Prostate gland (tissue), 2 donors: ENCODE measurements around the gene RGS7. TPM values are rescaled to one million over a fixed set of nuclear protein-coding genes. Genes with fewer than 3 reads are reported as not detected.

Source experiments
- DNase-seq: peaks from one replicate; pipeline ENCODE4 v3.0.0-alpha.2; 2019; ENCODE audit warnings: low spot score
- H3K27ac ChIP-seq, 2 donors: fragments of 200-600 bp; sonication (generic); 2 replicates each; pipeline ENCODE4 v1.5.1; 2017 to 2019
- H3K27me3 ChIP-seq: fragments of 200-600 bp; sonication (generic); replicated peaks from 2 replicates; pipeline ENCODE4 v1.5.1; 2019; ENCODE audit not compliant: insufficient read depth
- H3K36me3 ChIP-seq, 2 donors: fragments of 200-600 bp; sonication (generic); 1 replicate in 1 of 2; 2 replicates in 1 of 2; pipeline versions ENCODE4 v1.5.1 to v1.8.1; 2017 to 2019
- H3K4me1 ChIP-seq: fragments of 200-600 bp; sonication (generic); replicated peaks from 2 replicates; pipeline ENCODE4 v1.5.1; 2019
- H3K4me3 ChIP-seq, 2 donors: fragments of 200-600 bp; sonication (generic); 2 replicates each; pipeline ENCODE4 v1.5.1; 2017 to 2019
- H3K9me3 ChIP-seq: fragments of 200-600 bp; sonication (generic); 2 replicates; pipeline ENCODE4 v1.5.1; 2017
- POLR2A ChIP-seq: fragments of 450-650 bp; IDR thresholded peaks from one replicate; pipeline ENCODE4 v1.6.1; 2016; ENCODE audit warnings: antibody characterized with exemption, mild to moderate bottlenecking
- POLR2AphosphoS5 ChIP-seq: sonication (generic); formaldehyde crosslinking; IDR thresholded peaks from one replicate; pipeline ENCODE4 v1.6.1; 2017; ENCODE audit warnings: antibody characterized with exemption
- WGBS: methylation state at CpG from one replicate; pipeline ENCODE4 v1.1.5; 2018; 5-methylcytosine and 5-hydroxymethylcytosine counted together
- intact Hi-C: fragments of 100-400 bp; cut with DNase I; formaldehyde crosslinking; loops from one replicate; pipeline ENCODE4 v1.14.2; 2022
- total RNA-seq, 2 donors: library from RNA; depleted of rRNA; stranded (reverse); fragments of >200 nt; gene quantifications; one replicate each; pipeline ENCODE4 v1.1.0, GENCODE V29; 2016
- TF ChIP-seq, protein P1 (sequence below), 4 experiments: fragments of 200-600 bp in 2 of 4; fragments of 450-650 bp in 2 of 4; sonication (generic) in 2 of 4; IDR thresholded peaks; 1 replicate in 3 of 4; 2 replicates in 1 of 4; pipeline ENCODE4 v1.5.1; 2016 to 2019; ENCODE audit warnings: antibody characterized with exemption in 4 of 4, mild to moderate bottlenecking in 2 of 4, moderate library complexity in 2 of 4

Gene RGS7
- total RNA-seq, 2 donors from 2014 or later, result 0.32 to 1.3 TPM

- no peaks in the 10 kb centered on the region for H3K36me3 ChIP-seq
- H3K4me3 ChIP-seq, result no peak overlapping the region
- H3K9me3 ChIP-seq, result no peaks in the 10 kb centered on the region
- no peak overlapping the region for H3K27ac ChIP-seq
- no peak for DNase-seq
- no peaks in the 10 kb centered on the region for H3K27me3 ChIP-seq
- WGBS, result 91% methylated on average over 9 of the region's 9 CpGs
- intact Hi-C loops, result no loop called here
- no peaks in the 10 kb centered on the region for H3K4me1 ChIP-seq
- TF ChIP-seq POLR2AphosphoS5, result no peak
- no peak for TF ChIP-seq POLR2A
- TF ChIP-seq, protein P1, sequence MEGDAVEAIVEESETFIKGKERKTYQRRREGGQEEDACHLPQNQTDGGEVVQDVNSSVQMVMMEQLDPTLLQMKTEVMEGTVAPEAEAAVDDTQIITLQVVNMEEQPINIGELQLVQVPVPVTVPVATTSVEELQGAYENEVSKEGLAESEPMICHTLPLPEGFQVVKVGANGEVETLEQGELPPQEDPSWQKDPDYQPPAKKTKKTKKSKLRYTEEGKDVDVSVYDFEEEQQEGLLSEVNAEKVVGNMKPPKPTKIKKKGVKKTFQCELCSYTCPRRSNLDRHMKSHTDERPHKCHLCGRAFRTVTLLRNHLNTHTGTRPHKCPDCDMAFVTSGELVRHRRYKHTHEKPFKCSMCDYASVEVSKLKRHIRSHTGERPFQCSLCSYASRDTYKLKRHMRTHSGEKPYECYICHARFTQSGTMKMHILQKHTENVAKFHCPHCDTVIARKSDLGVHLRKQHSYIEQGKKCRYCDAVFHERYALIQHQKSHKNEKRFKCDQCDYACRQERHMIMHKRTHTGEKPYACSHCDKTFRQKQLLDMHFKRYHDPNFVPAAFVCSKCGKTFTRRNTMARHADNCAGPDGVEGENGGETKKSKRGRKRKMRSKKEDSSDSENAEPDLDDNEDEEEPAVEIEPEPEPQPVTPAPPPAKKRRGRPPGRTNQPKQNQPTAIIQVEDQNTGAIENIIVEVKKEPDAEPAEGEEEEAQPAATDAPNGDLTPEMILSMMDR (IDR thresholded peaks at IDR 0.05), result no peak
Measured at GRCh38 chr1:240835291-240835690, 521.7 kb downstream of the RGS7 start.

- no peak for DNase-seq
- 94% methylated on average over 6 of the region's 6 CpGs for WGBS
- Histone ChIP-seq H3K27ac (no peak overlapping the region), H3K4me3 (no peak overlapping the region), H3K27me3 (no peaks in the 10 kb centered on the region), H3K36me3 (no peaks in the 10 kb centered on the region), H3K4me1 (no peaks in the 10 kb centered on the region), H3K9me3 (no peaks in the 10 kb centered on the region)
- no peak for TF ChIP-seq POLR2AphosphoS5
- no peak for TF ChIP-seq POLR2A
- intact Hi-C loops, result no loop called here
Measured at GRCh38 chr1:240833075-240833474, 523.9 kb downstream of the RGS7 start.

DNA sequence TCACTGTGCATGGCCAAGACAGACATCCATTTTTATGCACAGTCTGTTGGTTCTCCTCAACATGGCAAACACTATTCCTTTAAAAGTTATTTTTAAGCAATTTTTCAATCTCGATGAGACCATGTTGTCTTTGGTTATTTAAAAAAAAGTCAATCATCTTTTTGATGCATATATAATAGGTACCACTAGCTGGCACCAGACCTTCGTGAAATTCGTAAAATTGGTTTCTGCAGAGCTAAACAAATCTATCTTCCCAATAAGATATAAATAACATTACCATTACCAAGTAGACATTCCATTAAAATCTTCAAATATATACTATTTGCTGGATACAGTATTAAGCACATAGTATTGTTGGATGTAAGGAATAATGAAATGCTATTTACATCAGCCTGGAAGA lies 525.1 kb downstream of the RGS7 start:
- no peak overlapping the region for H3K4me3 ChIP-seq
- H3K36me3 ChIP-seq, result no peaks in the 10 kb centered on the region
- no peak for TF ChIP-seq POLR2AphosphoS5
- TF ChIP-seq, protein P1 (IDR thresholded peaks at IDR 0.05), result no peak
- TF ChIP-seq POLR2A, result no peak
- H3K4me1 ChIP-seq, result no peaks in the 10 kb centered on the region
- H3K27me3 ChIP-seq, result no peaks in the 10 kb centered on the region
- 51% methylated on average over 3 of the region's 3 CpGs for WGBS
- no peak for DNase-seq
- no peak overlapping the region for H3K27ac ChIP-seq
- H3K9me3 ChIP-seq, result no peaks in the 10 kb centered on the region
- intact Hi-C loops, result no loop called here

DNA sequence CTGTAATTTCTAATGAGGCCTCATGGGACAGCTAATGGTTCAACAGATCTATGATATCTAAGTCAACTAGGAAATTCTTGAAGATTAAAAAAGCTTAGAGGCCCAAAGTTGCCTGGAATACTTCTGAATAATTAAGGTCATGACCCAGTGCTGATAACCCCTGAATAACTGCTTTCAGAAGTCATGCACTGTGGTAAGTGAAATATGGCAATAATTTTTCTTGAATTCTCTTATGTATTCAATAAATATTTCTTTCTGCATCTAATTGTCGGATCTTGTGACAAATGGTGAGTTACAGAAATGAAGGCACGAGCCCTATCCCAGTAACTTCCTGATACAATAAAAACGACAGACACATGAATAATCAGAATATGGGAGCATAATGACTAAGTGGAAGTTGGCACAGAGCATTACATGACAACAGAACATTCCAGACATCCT lies 525.8 kb downstream of the RGS7 start:
- WGBS, result 56% methylated on average over 3 of the region's 3 CpGs
- no peak for DNase-seq
- H3K27me3 ChIP-seq, result no peaks in the 10 kb centered on the region

DNA sequence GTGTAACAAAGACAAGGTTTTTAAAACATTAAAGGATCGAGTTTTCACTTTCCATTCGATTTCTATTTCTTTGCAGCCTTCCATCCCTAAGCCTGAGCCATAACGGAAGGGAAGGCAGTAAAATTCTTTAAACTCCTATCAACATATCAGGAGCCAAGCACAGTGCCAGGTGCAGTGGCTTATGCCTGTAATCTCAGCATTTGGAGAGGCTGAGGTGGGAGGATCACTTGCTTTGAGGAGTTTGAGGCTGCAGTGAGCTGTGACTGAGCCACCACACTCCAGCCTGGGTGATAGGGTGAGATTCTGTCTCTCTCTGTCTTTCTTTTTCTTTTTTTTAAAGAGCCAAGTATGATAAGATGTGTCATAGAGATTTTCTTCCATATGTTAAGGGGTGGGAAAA lies 527.5 kb downstream of the RGS7 start:
- Histone ChIP-seq H3K27me3 (no peaks in the 10 kb centered on the region), H3K27ac (no peak overlapping the region), H3K4me1 (no peaks in the 10 kb centered on the region), H3K9me3 (no peaks in the 10 kb centered on the region), H3K36me3 (no peaks in the 10 kb centered on the region), H3K4me3 (no peak overlapping the region)
- intact Hi-C loops, result no loop called here
- 70% methylated on average over 3 of the region's 3 CpGs for WGBS
- no peak for DNase-seq
- TF ChIP-seq POLR2A, result no peak

More for the DNA sequence above, 525.8 kb downstream of the RGS7 start:
- intact Hi-C loops, result no loop called here
- Histone ChIP-seq H3K4me3 (no peak overlapping the region), H3K9me3 (no peaks in the 10 kb centered on the region), H3K36me3 (no peaks in the 10 kb centered on the region), H3K27ac (no peak overlapping the region), H3K4me1 (no peaks in the 10 kb centered on the region)
- TF ChIP-seq POLR2AphosphoS5 (no peak), POLR2A (no peak)
- TF ChIP-seq, protein P1 (IDR thresholded peaks at IDR 0.05), result no peak

GRCh38 chr1:240827786-240828185 lies 529.2 kb downstream of the RGS7 start:
- H3K36me3 ChIP-seq, result no peaks in the 10 kb centered on the region
- TF ChIP-seq POLR2A (no peak), POLR2AphosphoS5 (no peak)
- TF ChIP-seq, protein P1 (IDR thresholded peaks at IDR 0.05), result no peak
- intact Hi-C loops, result no loop called here
- no peaks in the 10 kb centered on the region for H3K4me1 ChIP-seq
- DNase-seq, result no peak
- H3K27ac ChIP-seq, result no peak overlapping the region
- no peaks in the 10 kb centered on the region for H3K9me3 ChIP-seq
- H3K27me3 ChIP-seq, result no peaks in the 10 kb centered on the region
- WGBS, result 100% methylated on average over 1 of the region's 1 CpG
- no peak overlapping the region for H3K4me3 ChIP-seq
